ENCODE results near the gene NECTIN1. TPM values are rescaled to one million over a fixed set of nuclear protein-coding genes. Genes with fewer than 3 reads are reported as not detected.
A peak's percentile ranks its signal among the peaks of the same experiment; 100 is the strongest.

NECTIN1 gene
- total RNA-seq, 1 donor from 2014 or later, result 62.9 TPM

DNA sequence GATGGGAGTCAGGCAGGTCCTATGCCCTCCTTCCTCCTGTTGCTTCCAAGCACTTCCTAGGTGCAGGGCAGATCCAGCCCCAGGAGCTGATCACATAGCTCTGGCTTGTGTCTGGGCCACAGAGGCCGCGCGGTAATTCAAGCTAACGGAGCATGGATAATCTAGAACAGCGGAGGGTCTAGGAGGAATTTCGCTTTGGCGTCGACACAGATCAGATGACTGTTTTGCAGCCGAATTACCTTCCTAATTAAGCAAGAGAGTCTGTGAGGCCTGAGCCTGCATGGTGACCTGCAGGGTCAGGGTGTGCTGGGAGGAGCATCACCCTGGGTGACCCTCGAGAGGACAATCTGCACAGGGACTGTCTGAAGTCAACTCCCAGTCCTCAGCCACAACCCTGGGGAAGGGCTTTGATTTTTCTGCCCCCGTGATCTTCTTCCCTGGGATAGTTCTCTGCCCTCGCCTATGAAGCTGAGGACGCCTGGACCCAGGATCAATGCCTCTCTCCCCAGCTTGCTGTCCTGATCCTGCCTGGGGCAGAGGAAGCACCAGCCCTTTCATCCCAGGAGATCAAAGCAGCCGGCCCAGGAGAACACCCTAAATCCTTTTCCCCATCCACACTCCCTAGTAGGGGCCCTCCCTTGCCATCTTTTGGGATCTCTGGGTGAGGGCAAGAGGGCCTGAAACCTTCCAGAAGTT lies 11.0 kb downstream of the NECTIN1 start:
- Mint-ChIP-seq H3K27me3 (no peaks in the 10 kb centered on the region), H3K36me3 (peaks cover 4% of the 10 kb centered on the region), H3K4me1 (ENCODE audit: unreplicated experiment) (peaks cover 65% of the 10 kb centered on the region), H3K4me3 (peak overlapping the region; percentile 49), H3K9me3 (no peaks in the 10 kb centered on the region), H3K27ac (peak overlapping the region; percentile 11)
- DNase-seq (ENCODE audit: extremely low spot score, unreplicated experiment), result no peak
- TF ChIP-seq, protein P1, sequence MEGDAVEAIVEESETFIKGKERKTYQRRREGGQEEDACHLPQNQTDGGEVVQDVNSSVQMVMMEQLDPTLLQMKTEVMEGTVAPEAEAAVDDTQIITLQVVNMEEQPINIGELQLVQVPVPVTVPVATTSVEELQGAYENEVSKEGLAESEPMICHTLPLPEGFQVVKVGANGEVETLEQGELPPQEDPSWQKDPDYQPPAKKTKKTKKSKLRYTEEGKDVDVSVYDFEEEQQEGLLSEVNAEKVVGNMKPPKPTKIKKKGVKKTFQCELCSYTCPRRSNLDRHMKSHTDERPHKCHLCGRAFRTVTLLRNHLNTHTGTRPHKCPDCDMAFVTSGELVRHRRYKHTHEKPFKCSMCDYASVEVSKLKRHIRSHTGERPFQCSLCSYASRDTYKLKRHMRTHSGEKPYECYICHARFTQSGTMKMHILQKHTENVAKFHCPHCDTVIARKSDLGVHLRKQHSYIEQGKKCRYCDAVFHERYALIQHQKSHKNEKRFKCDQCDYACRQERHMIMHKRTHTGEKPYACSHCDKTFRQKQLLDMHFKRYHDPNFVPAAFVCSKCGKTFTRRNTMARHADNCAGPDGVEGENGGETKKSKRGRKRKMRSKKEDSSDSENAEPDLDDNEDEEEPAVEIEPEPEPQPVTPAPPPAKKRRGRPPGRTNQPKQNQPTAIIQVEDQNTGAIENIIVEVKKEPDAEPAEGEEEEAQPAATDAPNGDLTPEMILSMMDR (conservative IDR thresholded peaks at IDR 0.05), result no peak

DNA sequence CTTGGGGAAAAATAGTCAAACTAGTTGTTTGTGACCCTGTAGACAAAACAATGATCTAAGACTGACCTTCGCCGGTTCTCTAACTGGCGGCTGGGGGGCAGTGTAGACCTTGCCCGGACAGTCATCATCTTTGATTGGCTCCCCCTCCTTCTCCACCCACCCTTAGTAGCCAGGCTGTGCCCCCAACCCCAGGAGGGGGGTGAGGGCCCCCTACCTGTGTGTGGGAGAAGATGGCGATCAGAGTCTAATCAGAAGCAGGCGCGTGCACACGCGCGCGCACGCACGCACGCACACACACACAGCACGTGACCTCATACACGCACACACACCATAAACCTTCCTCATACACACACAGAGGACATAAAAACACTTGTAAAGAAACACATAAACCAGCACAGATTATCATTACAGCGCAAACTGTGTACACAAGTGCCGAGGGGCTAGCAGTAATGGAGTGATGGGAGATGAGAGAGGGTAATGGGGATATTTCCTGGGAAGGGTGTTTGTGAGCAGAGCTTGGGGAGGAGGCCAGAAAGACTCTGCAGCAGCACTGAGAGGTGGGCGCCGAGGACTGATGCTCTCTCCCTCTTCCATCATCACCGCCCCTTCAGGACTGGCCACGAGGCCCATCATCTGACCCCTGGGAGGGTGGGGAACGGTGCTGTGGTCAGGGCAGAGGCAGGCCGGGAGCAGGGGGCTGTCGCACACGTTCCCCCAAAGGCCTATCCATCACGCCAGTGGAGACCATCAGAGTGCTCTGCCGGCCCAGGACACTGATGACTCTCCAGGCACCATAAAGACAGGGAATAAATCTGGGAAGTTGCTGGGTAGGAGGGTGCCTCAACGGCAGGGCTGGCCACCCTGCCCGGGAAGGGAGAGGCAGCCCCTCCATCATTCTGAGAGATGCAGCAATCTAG lies 12.2 kb downstream of the NECTIN1 start:
- H3K27ac Mint-ChIP-seq, result peak overlapping the region; percentile 60
- DNase-seq (ENCODE audit: extremely low spot score, unreplicated experiment), result no peak
- H3K4me1 Mint-ChIP-seq (ENCODE audit: unreplicated experiment), result peaks cover 66% of the 10 kb centered on the region
- H3K27me3 Mint-ChIP-seq, result no peaks in the 10 kb centered on the region
- TF ChIP-seq, protein P1 (conservative IDR thresholded peaks at IDR 0.05), result no peak
- H3K4me3 Mint-ChIP-seq, result peak overlapping the region; percentile 3
- H3K9me3 Mint-ChIP-seq, result no peaks in the 10 kb centered on the region
- peaks cover 4% of the 10 kb centered on the region for H3K36me3 Mint-ChIP-seq

DNA sequence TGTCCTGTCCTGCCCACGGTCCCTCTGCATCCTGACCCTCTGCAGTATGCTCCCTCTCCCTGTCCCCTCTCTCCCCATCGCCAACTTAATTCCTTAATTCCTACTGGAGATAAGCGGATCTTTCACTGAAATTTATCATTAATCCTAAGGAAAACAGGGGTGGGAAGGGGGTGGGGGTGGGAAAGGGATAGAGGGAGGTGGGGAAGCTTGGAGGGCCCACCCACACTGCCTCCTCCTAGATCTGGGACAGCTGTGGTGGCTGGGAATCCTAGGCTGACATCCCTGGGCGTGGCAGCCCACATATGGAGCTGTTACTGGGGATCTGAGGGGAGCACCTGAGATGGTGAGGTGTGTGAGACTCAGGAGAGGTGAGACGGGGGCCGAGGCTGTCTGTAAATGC lies 14.4 kb downstream of the NECTIN1 start:
- H3K9me3 Mint-ChIP-seq, result no peaks in the 10 kb centered on the region
- no peak for DNase-seq (ENCODE audit: extremely low spot score, unreplicated experiment)
- peaks cover 1% of the 10 kb centered on the region for H3K36me3 Mint-ChIP-seq
- TF ChIP-seq, protein P1 (conservative IDR thresholded peaks at IDR 0.05), result no peak
- peaks cover 79% of the 10 kb centered on the region for H3K4me1 Mint-ChIP-seq (ENCODE audit: unreplicated experiment)
- H3K4me3 Mint-ChIP-seq, result no peak overlapping the region
- peak overlapping the region; percentile 73 for H3K27ac Mint-ChIP-seq
- no peaks in the 10 kb centered on the region for H3K27me3 Mint-ChIP-seq

DNA sequence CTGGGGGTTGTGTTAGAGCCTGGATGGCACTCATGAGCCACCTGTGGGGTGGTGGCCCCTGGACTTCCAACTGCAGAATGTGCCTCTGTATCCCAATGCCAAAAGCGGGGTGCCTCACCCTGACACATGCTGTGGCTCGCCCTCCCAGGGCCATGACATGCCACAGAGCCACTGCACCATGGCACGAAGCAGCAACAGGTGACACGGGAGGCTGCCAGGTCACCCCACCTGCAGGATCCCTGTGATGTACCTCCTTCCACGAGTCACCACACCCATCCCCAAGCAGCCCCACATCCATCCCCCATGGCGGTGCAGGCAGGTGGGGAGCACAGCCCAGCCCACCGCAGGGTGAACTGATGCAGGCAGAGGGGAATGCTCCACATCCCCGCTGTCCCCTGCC lies 14.8 kb downstream of the NECTIN1 start:
- Mint-ChIP-seq H3K4me3 (no peak overlapping the region), H3K27ac (no peak overlapping the region), H3K27me3 (no peaks in the 10 kb centered on the region), H3K9me3 (no peaks in the 10 kb centered on the region), H3K36me3 (no peaks in the 10 kb centered on the region), H3K4me1 (ENCODE audit: unreplicated experiment) (peaks cover 76% of the 10 kb centered on the region)
- no peak for DNase-seq (ENCODE audit: extremely low spot score, unreplicated experiment)
- TF ChIP-seq, protein P1 (conservative IDR thresholded peaks at IDR 0.05), result no peak

DNA sequence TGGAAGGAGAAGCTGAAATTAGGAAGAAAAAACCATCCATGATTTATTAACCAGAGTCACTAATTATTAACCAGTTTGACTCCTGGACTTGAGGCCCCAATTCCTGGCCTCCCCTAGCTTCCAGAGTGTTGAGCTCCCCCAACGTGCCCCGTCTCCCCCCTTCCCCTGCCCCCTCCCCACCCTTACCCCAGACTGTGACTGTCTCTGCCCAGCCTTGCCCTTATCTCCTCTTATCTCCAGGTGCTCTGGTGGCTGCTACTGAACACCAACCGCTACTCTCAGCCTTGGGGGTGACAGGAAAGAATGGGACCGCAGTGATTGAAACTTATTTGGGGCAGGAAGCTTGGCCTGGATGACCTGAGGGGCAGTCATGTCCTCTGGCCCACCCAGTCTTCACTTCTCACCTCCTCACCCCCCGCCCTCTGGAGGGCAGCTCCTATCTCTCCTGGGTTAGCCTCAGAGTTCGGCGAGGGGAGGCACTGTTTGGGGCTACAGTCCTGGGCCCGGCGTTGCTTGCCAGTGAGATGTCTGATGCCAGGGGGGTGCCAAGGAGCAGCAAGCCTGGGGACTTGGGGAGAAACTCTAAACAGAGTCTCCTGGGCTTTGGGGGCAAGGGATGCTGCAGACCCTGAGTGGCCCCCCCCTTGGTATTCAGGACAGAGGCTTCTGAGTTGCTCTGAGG lies 15.5 kb downstream of the NECTIN1 start:
- H3K27me3 Mint-ChIP-seq, result no peaks in the 10 kb centered on the region
- peak overlapping the region; percentile 47 for H3K4me3 Mint-ChIP-seq
- no peak for DNase-seq (ENCODE audit: extremely low spot score, unreplicated experiment)
- no peaks in the 10 kb centered on the region for H3K9me3 Mint-ChIP-seq
- TF ChIP-seq, protein P1 (conservative IDR thresholded peaks at IDR 0.05), result no peak
- H3K27ac Mint-ChIP-seq, result peak overlapping the region; percentile 78
- H3K36me3 Mint-ChIP-seq, result no peaks in the 10 kb centered on the region
- peaks cover 73% of the 10 kb centered on the region for H3K4me1 Mint-ChIP-seq (ENCODE audit: unreplicated experiment)

Measured in type B pancreatic cell (in vitro differentiated cells).